Mesendoderm (in vitro differentiated cells): ENCODE measurements around the gene GMDS.
A peak's percentile ranks its signal among the peaks of the same experiment; 100 is the strongest.

Experiments
- DNase-seq: peaks from one replicate; pipeline ENCODE4 v3.0.0; 2013
- H2AK5ac ChIP-seq: 2 replicates; pipeline ENCODE4 v1.6.1; 2013; ENCODE audit warnings: low read length, inconsistent platforms
- H2BK120ac ChIP-seq: 2 replicates; pipeline ENCODE4 v1.6.1; 2013; ENCODE audit warnings: low read depth, mild to moderate bottlenecking, low read length, moderate library complexity, mixed read lengths
- H2BK15ac ChIP-seq: replicated peaks from 2 replicates; pipeline ENCODE4 v1.6.1; 2013; ENCODE audit warnings: low read depth, mild to moderate bottlenecking, moderate library complexity
- H2BK5ac ChIP-seq: 2 replicates; pipeline ENCODE4 v1.6.1; 2013; ENCODE audit warnings: low read length, inconsistent platforms
- H3K18ac ChIP-seq: 2 replicates; pipeline ENCODE4 v1.6.1; 2013; ENCODE audit warnings: mild to moderate bottlenecking, low read length, mixed read lengths
- H3K23ac ChIP-seq: one replicate; pipeline ENCODE4 v1.6.1; 2013; ENCODE audit warnings: low read length
- H3K27ac ChIP-seq: 2 replicates; pipeline ENCODE4 v1.5.1; 2013; ENCODE audit warnings: low read depth, mild to moderate bottlenecking, inconsistent platforms, low read length, moderate library complexity
- H3K27me3 ChIP-seq: 2 replicates; pipeline ENCODE4 v1.6.1; 2013; ENCODE audit warnings: low read length, control low read depth, mild to moderate bottlenecking, inconsistent platforms; ENCODE audit not compliant: insufficient read depth, poor library complexity
- H3K36me3 ChIP-seq: 2 replicates; pipeline ENCODE4 v1.6.1; 2013; ENCODE audit warnings: low read length, inconsistent platforms; ENCODE audit not compliant: control insufficient read depth, insufficient read depth
- H3K4ac ChIP-seq: one replicate; pipeline ENCODE4 v1.6.1; 2013; ENCODE audit warnings: low read depth, mild to moderate bottlenecking, low read length, moderate library complexity
- H3K4me1 ChIP-seq: 2 replicates; pipeline ENCODE4 v1.6.1; 2013; ENCODE audit warnings: low read depth, low read length, inconsistent platforms; ENCODE audit not compliant: control insufficient read depth
- H3K4me2 ChIP-seq: 2 replicates; pipeline ENCODE4 v1.6.1; 2013; ENCODE audit warnings: low read length
- H3K4me3 ChIP-seq: 2 replicates; pipeline ENCODE4 v1.5.1; 2013; ENCODE audit warnings: mild to moderate bottlenecking, low read length
- H3K56ac ChIP-seq: one replicate; pipeline ENCODE4 v1.6.1; 2013; ENCODE audit warnings: low read length
- H3K79me1 ChIP-seq: 2 replicates; pipeline ENCODE4 v1.6.1; 2013; ENCODE audit warnings: low read length, inconsistent platforms
- H3K79me2 ChIP-seq: 2 replicates; pipeline ENCODE4 v1.6.1; 2013; ENCODE audit warnings: mild to moderate bottlenecking, low read length; ENCODE audit not compliant: control insufficient read depth, insufficient read depth
- H3K9ac ChIP-seq: 2 replicates; pipeline ENCODE4 v1.6.1; 2013; ENCODE audit warnings: low read length, inconsistent platforms
- H4K5ac ChIP-seq: one replicate; pipeline ENCODE4 v1.6.1; 2013; ENCODE audit warnings: low read length
- H4K8ac ChIP-seq: one replicate; pipeline ENCODE4 v1.6.1; 2013; ENCODE audit warnings: low read depth, mild to moderate bottlenecking, control low read depth, low read length, moderate library complexity
- WGBS: extraction: QIAGEN DNeasy Blood & Tissue Kit; methylation state at CpG from one replicate; pipeline ENCODE4 v1.1.7; 2013; ENCODE audit warnings: low lambda C conversion rate, missing lambda C conversion rate; ENCODE audit not compliant: insufficient coverage; ENCODE audit errors: extremely low coverage; 5-methylcytosine and 5-hydroxymethylcytosine counted together

The GMDS gene

GRCh38 chr6:1701668-1702353 is 543.6 kb downstream of the GMDS start:
- Histone ChIP-seq H3K4me1 (no peaks in the 10 kb centered on the region), H3K56ac (no peak overlapping the region), H3K27me3 (no peaks in the 10 kb centered on the region), H3K4me3 (no peak overlapping the region), H4K8ac (no peak overlapping the region), H3K36me3 (no peaks in the 10 kb centered on the region), H2BK15ac (no peak overlapping the region), H3K9ac (no peak overlapping the region), H3K27ac (no peak overlapping the region), H3K79me2 (no peaks in the 10 kb centered on the region), H3K18ac (no peak overlapping the region), H2BK5ac (no peak overlapping the region), H3K4ac (no peak overlapping the region), H2BK120ac (no peak overlapping the region), H3K4me2 (no peak overlapping the region), H3K79me1 (no peaks in the 10 kb centered on the region), H3K23ac (no peak overlapping the region), H2AK5ac (no peak overlapping the region), H4K5ac (no peak overlapping the region)
- DNase-seq = peak; percentile 42
- no CpG with 5 or more reads among the region's 12 CpGs for WGBS

DNA sequence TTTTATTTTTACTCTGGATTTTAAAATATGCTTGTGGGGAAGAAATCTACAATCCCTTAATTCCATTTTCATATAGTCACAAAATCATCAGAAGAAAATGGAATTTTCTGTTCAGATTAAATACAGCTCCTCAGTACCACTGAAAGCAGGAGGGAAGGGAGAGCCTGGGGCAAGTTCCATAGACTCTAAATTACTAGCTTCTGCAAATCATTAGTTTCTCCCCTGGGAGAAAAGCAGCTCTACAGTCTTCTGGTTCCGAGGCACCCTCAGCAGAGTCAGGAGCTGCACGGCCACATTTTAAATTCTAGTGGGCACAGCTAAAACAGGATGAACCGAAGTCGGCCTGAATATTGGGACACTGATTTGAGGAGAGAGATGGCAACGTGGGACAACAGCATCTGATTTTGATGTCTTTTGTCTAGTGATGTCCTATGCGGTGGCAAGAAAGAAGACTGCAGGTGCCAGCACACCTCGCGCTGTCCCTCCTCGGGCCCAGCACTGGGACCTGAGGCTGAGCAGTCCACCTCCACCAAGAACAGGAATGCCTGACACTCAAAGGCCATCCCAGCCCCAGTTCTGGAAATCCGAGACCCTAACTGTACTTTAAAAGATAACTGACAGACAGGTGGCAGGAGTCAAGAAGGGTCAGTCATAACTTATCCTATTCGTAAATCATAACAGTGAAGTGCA is 545.0 kb downstream of the GMDS start:
- Histone ChIP-seq H2BK120ac (no peak overlapping the region), H3K4me2 (no peak overlapping the region)
- DNase-seq = no peak

DNA sequence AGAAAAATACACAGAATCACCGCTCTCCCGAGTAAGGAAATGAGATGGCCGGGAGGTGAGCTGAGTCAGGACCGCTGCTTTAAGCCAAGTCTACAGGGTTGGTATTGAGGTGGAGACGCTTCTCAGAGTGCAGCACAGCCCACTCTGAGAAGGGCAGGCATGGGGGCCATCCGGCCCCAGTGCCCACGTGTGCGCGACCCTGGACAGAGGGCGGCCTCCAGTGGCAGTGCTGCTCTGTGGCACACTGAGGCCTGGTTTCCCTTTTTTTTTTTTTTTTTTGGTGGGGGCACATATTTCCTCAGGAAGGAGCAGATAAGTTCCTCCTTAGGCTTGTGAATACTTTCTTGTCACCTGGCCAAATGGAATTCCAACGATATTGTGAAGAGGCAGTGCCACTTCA is 546.9 kb downstream of the GMDS start:
- no CpG with 5 or more reads among the region's 11 CpGs for WGBS
- no peak overlapping the region for H3K4me3 ChIP-seq

More for the DNA sequence above, 545.0 kb downstream of the GMDS start:
- H3K4ac ChIP-seq = no peak overlapping the region
- no CpG with 5 or more reads among the region's 11 CpGs for WGBS
- H4K8ac ChIP-seq = no peak overlapping the region
- H3K4me3 ChIP-seq = no peak overlapping the region
- no peaks in the 10 kb centered on the region for H3K79me2 ChIP-seq
- H3K23ac ChIP-seq = no peak overlapping the region
- H3K27ac ChIP-seq = no peak overlapping the region
- H3K27me3 ChIP-seq = no peaks in the 10 kb centered on the region
- no peak overlapping the region for H4K5ac ChIP-seq
- no peaks in the 10 kb centered on the region for H3K4me1 ChIP-seq
- H2BK15ac ChIP-seq = no peak overlapping the region
- no peak overlapping the region for H3K56ac ChIP-seq
- H2BK5ac ChIP-seq = no peak overlapping the region
- no peaks in the 10 kb centered on the region for H3K79me1 ChIP-seq
- H3K9ac ChIP-seq = no peak overlapping the region
- no peaks in the 10 kb centered on the region for H3K36me3 ChIP-seq
- H3K18ac ChIP-seq = no peak overlapping the region
- H2AK5ac ChIP-seq = no peak overlapping the region

DNA sequence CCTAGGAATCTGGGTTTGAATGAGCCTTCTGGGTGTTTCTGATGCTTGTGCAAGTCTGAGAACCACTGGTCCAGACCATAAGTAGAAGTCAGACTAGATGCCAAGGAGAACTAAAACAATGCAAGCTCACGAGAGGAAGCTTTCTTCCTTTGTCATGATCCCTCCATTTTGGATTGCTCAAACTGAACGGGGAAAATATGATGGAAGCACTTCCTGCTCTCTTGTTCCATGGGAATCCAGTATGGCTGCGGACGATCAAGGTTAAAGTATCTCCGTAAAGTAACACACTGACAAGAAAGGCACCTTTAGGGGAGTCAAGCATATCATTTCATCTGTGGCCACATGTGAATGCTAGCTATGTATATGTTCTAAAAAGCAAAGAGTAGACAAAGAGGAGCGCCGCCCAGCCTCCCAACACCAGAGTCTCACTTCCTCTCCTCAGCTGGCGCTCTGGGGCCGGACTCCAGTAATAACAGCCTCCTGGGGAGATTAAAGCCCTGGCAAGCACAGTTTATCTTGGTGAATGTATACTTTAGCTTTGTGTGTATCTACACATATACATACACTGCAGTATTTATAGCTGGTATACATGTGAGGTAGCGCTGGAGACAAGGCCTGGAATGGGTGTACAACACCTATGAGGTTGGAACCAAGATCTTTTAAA is 547.6 kb downstream of the GMDS start:
- Histone ChIP-seq H2BK120ac (no peak overlapping the region), H3K36me3 (no peaks in the 10 kb centered on the region), H4K8ac (no peak overlapping the region), H4K5ac (no peak overlapping the region), H3K9ac (no peak overlapping the region), H3K18ac (no peak overlapping the region), H3K79me2 (no peaks in the 10 kb centered on the region), H3K56ac (no peak overlapping the region), H3K4me3 (no peak overlapping the region), H3K79me1 (no peaks in the 10 kb centered on the region), H3K27ac (no peak overlapping the region), H2AK5ac (no peak overlapping the region), H3K4ac (no peak overlapping the region), H2BK5ac (no peak overlapping the region), H3K4me1 (no peaks in the 10 kb centered on the region), H3K27me3 (no peaks in the 10 kb centered on the region), H2BK15ac (no peak overlapping the region), H3K23ac (no peak overlapping the region), H3K4me2 (no peak overlapping the region)
- DNase-seq = no peak
- WGBS = no CpG with 5 or more reads among the region's 10 CpGs

More for the DNA sequence above, 546.9 kb downstream of the GMDS start:
- Histone ChIP-seq H3K56ac (no peak overlapping the region), H3K27ac (no peak overlapping the region), H3K4me1 (no peaks in the 10 kb centered on the region), H2BK15ac (no peak overlapping the region), H4K8ac (no peak overlapping the region), H3K9ac (no peak overlapping the region), H3K27me3 (no peaks in the 10 kb centered on the region), H2BK120ac (no peak overlapping the region), H3K18ac (no peak overlapping the region), H4K5ac (no peak overlapping the region), H2BK5ac (no peak overlapping the region), H3K79me1 (no peaks in the 10 kb centered on the region), H3K23ac (no peak overlapping the region), H3K4me2 (no peak overlapping the region), H2AK5ac (no peak overlapping the region), H3K4ac (no peak overlapping the region), H3K36me3 (no peaks in the 10 kb centered on the region), H3K79me2 (no peaks in the 10 kb centered on the region)
- DNase-seq = no peak

DNA sequence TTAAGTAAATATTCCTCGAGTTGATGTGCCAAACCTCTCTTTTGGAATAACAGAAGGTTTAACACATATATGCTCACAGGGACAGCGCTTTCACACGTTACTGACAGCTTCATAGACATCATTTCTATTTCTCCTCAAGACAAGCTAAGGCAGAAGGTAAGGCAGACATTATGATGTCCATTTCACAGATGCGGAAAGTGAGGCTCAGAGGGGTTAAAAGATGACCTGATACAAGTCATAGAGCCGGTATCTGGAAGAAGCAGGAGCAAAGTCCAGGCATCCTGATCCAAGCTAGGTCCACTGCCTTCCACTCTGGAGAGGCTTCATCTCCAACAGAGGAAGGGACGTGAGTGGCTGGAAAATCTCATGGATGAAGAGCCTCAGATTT is 548.9 kb downstream of the GMDS start:
- Histone ChIP-seq H3K4ac (no peak overlapping the region), H3K79me2 (no peaks in the 10 kb centered on the region), H3K4me2 (no peak overlapping the region), H3K4me1 (no peaks in the 10 kb centered on the region), H4K8ac (no peak overlapping the region), H2AK5ac (no peak overlapping the region), H3K9ac (no peak overlapping the region), H3K27ac (no peak overlapping the region), H2BK15ac (no peak overlapping the region), H2BK5ac (no peak overlapping the region), H3K36me3 (no peaks in the 10 kb centered on the region), H4K5ac (no peak overlapping the region), H3K27me3 (no peaks in the 10 kb centered on the region), H3K23ac (no peak overlapping the region), H3K4me3 (no peak overlapping the region), H2BK120ac (no peak overlapping the region), H3K18ac (no peak overlapping the region), H3K56ac (no peak overlapping the region), H3K79me1 (no peaks in the 10 kb centered on the region)
- no CpG with 5 or more reads among the region's 6 CpGs for WGBS
- DNase-seq = no peak
